NCI-H2081 treated with DMSO at 0.1 percent for 48 hours (cell line): ENCODE data around the gene HOXD11.
A peak's percentile ranks its signal among the peaks of the same experiment; 100 is the strongest.

Experiments
- DNase-seq: peaks from one replicate; lab custom pipeline; 2025; lab: John Stamatoyannopoulos, UW

The HOXD11 gene

DNA sequence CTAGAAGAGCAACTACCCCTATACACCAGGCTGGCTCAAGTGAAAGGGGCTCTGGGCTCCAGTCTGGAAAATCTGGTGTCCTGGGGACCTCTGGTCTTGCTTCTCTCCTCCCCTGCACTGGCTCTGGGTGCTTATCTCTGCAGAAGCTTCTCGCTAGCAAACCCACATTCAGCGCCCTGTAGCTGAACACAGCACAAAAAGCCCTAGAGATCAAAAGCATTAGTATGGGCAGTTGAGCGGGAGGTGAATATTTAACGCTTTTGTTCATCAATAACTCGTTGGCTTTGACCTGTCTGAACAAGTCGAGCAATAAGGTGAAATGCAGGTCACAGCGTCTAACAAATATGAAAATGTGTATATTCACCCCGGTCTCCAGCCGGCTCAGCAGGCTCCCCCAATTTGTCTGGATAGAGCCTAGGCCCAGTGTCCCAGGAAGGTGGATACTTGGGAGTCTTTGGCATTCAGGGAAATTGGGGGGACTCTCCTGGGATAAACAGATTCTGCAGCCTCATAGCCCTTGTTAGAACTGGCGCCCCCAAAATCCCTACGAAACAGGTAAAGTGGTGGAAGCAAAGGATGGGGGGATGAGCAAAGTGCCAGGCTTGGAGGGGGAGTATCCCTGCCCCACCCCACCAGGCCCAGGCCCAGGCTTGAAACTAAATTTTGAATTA, 41.8 kb downstream of the HOXD11 start:
- DNase-seq: no peak

GRCh38 chr2:176149481-176149938, 42.4 kb downstream of the HOXD11 start:
- DNase-seq: no peak

GRCh38 chr2:176149939-176150583, 43.0 kb downstream of the HOXD11 start:
- no peak for DNase-seq

DNA sequence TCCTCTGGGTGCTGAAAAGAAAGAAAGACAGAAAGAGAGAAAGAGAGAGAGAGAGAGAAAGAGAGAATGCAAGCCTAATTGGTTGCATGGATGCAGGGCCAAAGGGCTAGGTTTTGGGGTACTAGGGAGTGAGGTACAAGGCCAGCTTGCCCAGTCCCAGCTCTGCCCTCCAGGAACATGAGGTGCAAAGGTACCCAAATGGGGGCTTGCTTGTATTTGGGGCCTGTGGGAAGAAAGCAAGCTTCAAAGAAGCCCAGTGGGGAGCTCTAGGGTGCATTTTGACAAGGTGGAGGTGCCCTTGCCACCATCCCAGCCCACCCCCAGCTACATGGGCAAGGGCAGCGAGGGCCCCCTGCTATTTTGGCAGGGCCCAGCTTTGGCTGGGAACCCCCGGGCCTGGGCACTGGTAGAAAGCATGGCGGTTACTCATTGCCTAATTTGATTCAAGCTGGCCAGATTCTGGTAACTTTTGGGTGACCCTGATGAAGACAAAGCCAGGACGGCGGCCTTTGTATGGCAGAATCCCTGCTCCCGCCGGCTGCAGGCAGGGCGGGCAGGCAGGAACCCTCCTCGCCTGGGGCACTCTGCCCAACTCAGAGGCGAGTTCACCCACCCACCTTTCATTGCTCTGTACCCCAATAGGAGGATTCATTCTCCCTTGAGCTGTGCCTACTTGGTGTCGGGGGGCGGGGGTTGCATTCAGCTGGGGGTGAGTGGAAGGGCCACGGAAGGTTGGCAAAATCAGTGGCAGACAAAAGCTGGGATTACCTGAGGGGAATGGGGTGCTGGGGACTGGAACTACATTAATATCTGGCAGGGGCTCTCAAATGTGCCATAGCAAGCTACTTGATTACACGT, 43.7 kb downstream of the HOXD11 start:
- DNase-seq: no peak

GRCh38 chr2:176151442-176152287, 44.6 kb downstream of the HOXD11 start, which contains the start of gene HOXD4:
TSS of gene HOXD4 (plus strand) at chr2:176151550. CDS start at chr2:176151634, 84 bp downstream.
- DNase-seq: no peak

GRCh38 chr2:176152350-176153181, 45.5 kb downstream of the HOXD11 start:
- no peak for DNase-seq

DNA sequence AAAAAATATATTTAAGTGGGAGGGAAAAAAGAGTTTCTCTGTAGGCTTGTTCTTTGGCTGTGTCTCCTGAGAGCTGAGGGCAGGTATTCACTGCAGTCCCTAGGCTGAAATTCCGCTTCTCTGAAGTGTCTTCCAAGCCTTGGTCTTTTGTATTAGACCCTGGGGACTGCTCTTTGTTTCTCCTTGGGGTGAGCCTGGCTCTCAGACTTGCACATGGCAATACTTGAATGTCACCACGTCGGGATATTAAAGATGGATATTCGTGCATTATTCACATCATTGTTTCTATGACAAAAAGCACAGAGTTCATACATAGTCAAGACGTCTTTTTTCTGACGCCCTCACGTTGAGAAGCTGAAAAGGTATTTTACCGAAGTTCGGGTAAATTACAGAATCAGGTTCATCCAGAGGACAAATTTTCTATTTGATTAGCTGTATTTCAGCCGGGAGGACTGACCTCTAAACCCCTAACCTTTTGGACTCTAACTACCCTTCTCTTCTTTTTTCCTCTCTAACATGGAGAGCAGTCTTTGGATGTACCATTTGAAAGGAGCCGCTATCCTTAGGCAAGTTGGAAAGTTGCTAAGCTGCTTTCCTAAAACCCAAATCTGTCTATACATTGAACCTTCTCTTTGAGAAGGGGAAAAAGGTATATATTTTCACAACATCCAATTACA, 47.6 kb downstream of the HOXD11 start:
- DNase-seq: no peak

GRCh38 chr2:176155356-176156044, 48.4 kb downstream of the HOXD11 start:
- no peak for DNase-seq

- DNase-seq: no peak
These were observed 49.3 kb downstream of the HOXD11 start for GRCh38 chr2:176156301-176156806.

DNA sequence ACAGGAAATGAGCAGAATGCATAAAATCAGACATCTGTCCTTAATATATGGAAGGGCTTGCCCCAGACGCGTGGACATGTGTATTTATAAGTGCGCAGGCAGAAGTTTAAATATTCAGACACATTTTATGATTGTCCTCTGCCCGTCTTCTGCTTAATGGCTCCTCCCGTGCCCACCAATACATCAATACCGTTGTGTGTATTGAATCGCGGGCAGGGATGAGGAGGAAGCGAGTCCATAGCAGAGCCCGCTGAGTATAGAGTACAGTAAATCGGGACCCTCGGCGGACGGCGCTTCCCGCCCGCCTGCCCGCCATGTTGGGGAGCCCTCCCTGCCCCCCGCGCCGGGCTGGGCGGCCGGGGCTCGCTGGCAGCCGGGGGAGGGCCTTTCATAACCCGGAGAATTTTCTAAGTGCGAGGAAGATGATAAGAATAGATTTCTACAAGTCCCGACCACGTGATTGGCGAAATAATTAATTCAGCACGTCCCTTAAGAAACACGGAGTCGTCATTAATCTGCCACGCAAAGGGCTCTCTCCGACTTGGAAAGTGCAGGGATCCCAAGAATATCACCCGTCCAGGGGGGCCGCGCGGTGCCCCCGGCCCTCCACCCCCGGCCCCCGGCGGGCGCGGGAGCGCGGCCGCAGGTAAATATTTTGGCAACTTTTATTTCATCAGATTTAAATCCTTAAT, 49.9 kb downstream of the HOXD11 start, which contains the start of gene HOXD3:
Gene HOXD3 (plus strand): TSS at position 501 of the 692 bp plus-strand sequence. CDS start 11,808 bp downstream, outside the sequence.
- no peak for DNase-seq

DNA sequence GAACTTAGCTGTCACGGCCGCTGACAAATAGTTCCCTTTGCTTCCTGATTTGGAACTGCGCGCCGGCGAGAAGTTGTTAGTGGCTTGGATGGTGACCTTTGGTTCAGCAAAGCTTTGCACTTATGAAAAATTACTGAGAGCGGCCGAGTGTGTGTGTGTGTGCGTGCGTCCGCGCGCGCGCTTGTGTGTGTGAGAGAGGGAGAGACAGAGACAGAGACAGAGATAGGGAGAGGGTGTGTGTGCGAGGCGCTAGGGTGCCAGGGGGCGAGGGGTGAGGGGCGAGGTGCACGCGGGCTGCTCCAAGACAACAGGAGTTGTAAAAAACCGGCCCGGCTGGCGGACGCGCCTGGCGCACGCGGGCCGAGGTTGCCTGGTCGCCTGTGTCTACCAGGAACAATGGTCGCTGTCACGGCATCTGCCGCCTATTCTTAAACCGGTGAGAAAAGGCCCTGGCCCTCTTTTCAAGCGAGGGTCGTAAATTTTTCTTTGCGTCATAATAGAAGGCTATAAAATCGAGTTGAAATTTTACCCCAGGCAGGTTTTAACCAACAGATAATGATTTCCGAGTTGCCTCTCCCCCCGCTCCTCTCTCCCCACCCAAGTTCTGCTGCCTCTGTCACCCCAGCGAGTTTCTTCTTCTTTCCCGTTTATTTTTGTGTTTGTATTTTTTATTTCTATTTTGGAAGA, 50.6 kb downstream of the HOXD11 start:
- peak; percentile 63 for DNase-seq

GRCh38 chr2:176158186-176158591, 51.1 kb downstream of the HOXD11 start:
- DNase-seq: no peak

GRCh38 chr2:176158855-176159662, 52.0 kb downstream of the HOXD11 start:
- DNase-seq: no peak
